ENCODE data around the gene MCF2L2.

The MCF2L2 gene

GRCh38 chr3:183156266-183156665 is 272.2 kb downstream of the MCF2L2 start:
- DNase-seq = no peak

GRCh38 chr3:183155499-183155898 is 272.9 kb downstream of the MCF2L2 start:
- DNase-seq = no peak

- DNase-seq = no peak
Observed at GRCh38 chr3:183153210-183153950, 275.0 kb downstream of the MCF2L2 start.

GRCh38 chr3:183151821-183152351 is 276.5 kb downstream of the MCF2L2 start:
- no peak for DNase-seq

GRCh38 chr3:183151086-183151485 is 277.3 kb downstream of the MCF2L2 start:
- DNase-seq = no peak

- DNase-seq = no peak
Observed at GRCh38 chr3:183149915-183150750, 278.3 kb downstream of the MCF2L2 start.

- DNase-seq = no peak
Observed at GRCh38 chr3:183148056-183148455, 280.4 kb downstream of the MCF2L2 start.

GRCh38 chr3:183144363-183144762 is 284.1 kb downstream of the MCF2L2 start:
- no peak for DNase-seq

GRCh38 chr3:183142199-183142598 is 286.2 kb downstream of the MCF2L2 start:
- peak; percentile 8 for DNase-seq

- DNase-seq = no peak
Observed at GRCh38 chr3:183134844-183135243, 293.6 kb downstream of the MCF2L2 start.

- DNase-seq = no peak
Observed at GRCh38 chr3:183132409-183132808, 296.0 kb downstream of the MCF2L2 start.

- DNase-seq = no peak
Observed at GRCh38 chr3:183131735-183132134, 296.7 kb downstream of the MCF2L2 start.

GRCh38 chr3:183131186-183131725 is 297.2 kb downstream of the MCF2L2 start:
- no peak for DNase-seq

GRCh38 chr3:183129243-183129642 is 299.2 kb downstream of the MCF2L2 start:
- no peak for DNase-seq

GRCh38 chr3:183128709-183129108 is 299.7 kb downstream of the MCF2L2 start:
- DNase-seq = no peak

Measured in kidney glomerular epithelial cell (primary cell).